ENCODE results near the gene KIF7.
"Not testable (repeated sequence)": the region's sequence is repeated elsewhere in the genome, so short reads cannot be mapped to it uniquely, and the experiment has no call there.

KIF7 gene

GRCh38 chr15:89621547-89621946 is 33.7 kb downstream of the KIF7 start:
- DNase-seq (ENCODE audit: low spot score): no peak

- DNase-seq (ENCODE audit: low spot score): no peak
Measured at GRCh38 chr15:89616228-89616627, 39.0 kb downstream of the KIF7 start.

GRCh38 chr15:89615135-89615534 is 40.1 kb downstream of the KIF7 start:
- DNase-seq (ENCODE audit: low spot score): no peak

- no peak for DNase-seq (ENCODE audit: low spot score)
Measured at GRCh38 chr15:89614164-89614563, 41.1 kb downstream of the KIF7 start.

GRCh38 chr15:89613031-89613430 is 42.2 kb downstream of the KIF7 start:
- DNase-seq (ENCODE audit: low spot score): no peak

GRCh38 chr15:89611317-89611716 is 44.0 kb downstream of the KIF7 start:
- no peak for DNase-seq (ENCODE audit: low spot score)

GRCh38 chr15:89599021-89599420 is 56.2 kb downstream of the KIF7 start:
- no peak for DNase-seq (ENCODE audit: low spot score)

GRCh38 chr15:89593018-89593417 is 62.2 kb downstream of the KIF7 start:
- no peak for DNase-seq (ENCODE audit: low spot score)

- DNase-seq (ENCODE audit: low spot score): no peak
Measured at GRCh38 chr15:89591834-89592233, 63.4 kb downstream of the KIF7 start.

GRCh38 chr15:89587955-89588354 is 67.3 kb downstream of the KIF7 start:
- DNase-seq (ENCODE audit: low spot score): no peak

- DNase-seq (ENCODE audit: low spot score): no peak
Measured at GRCh38 chr15:89586651-89587050, 68.6 kb downstream of the KIF7 start.

GRCh38 chr15:89580747-89581146 is 74.5 kb downstream of the KIF7 start:
- not testable (repeated sequence) for DNase-seq (ENCODE audit: low spot score)

- no peak for DNase-seq (ENCODE audit: low spot score)
Measured at GRCh38 chr15:89578146-89578545, 77.1 kb downstream of the KIF7 start.

All from Ammon's horn (tissue), 1 donor.